ENCODE data around the gene CCSER1.

CCSER1 gene

DNA sequence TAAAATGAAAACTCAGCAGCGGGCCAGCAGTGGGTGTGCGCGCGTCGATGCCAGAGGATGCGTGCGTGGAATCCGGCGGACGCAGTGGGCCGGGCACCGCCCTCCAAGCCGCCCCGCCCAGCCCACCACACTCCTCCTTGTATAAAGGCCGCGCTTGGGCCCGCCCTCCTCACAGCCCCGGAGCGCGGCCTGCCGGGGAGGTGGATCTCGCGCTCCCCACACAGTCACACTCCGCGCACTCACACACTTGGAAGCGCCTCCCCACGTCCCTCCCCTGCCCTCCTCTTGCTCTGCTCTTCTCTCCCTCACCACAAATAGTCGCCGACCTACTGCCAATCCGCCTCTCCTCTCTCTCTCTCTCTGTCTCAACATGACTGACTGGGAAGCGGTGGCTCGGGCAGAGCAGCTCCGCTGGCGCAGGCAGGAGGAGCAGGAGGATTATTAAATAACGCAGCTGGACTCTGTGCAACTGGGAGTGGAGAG, at the start of gene CCSER1:
Gene CCSER1 (plus strand): TSS at position 172 of the 483 bp plus-strand sequence.
- no peak for DNase-seq

DNA sequence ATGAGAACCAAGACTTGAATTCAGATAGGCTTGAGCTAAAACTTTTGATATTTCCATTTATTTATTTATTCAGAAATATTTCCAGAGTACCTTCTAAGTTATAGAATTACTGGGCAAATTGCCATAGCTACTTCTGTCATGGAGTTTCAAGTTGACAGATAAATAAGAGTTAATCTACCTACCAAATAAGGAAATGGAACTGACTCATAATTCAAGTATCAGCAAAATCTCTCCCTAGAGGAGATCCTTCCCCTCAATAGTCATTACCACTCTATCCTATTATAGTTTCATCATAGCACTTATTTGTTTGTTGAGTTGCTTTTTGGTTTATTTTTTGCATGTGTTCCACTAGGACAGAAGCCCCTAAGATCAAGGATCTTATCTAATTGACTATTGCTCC, 48.8 kb upstream of the CCSER1 start:
- DNase-seq = no peak

DNA sequence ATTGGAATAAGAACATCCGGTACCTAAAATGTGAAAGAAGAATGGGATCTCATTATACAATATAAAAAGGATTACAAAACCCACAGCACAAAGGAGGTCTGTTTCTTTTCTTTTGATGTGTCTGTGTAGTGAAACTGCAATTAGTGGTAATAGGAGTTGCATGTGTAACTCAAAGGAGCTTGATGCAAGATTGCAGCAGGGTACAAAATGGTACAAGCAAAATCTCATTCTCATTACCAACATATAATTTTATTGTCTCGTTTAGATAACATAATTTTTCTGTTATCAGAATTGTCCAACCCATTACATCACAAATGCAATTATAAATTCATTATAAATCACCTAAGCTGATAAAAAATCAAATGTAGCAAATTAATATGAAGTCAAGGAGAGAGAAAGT, 47.1 kb upstream of the CCSER1 start:
- DNase-seq = no peak

DNA sequence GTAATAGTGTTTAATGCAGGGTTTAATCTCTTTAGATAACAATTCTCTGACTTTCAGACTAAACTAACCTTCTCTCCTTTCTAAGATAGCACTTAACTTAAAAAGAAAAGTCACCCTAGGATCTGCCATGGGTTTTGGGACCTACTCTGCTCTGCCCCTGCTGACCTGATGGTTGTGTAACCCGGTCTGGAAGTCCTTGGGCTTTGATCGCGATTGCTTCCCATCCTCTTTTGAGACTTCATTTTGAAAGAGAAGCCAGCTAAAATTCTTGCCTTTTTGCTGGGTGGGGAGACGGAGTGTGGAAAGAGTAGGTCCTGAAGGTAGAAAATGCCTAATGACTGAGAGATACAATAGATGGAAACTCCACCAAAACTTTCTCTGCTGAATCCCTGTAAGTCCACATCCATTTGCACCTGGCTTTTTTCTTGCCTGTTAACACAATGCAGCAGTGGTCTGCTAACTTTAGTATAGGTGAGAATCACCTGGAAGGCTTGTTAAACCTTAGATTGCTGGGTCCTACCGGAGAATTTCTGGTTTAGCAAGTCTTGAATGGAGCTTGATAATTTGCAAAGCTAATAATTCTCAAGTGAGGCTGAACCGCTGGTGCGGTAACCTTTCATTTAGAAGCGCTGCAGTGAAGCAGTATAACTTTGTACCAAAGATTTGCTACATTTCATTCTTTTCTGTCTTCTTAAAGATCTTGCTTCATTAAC, 45.6 kb upstream of the CCSER1 start:
- no peak for DNase-seq

DNA sequence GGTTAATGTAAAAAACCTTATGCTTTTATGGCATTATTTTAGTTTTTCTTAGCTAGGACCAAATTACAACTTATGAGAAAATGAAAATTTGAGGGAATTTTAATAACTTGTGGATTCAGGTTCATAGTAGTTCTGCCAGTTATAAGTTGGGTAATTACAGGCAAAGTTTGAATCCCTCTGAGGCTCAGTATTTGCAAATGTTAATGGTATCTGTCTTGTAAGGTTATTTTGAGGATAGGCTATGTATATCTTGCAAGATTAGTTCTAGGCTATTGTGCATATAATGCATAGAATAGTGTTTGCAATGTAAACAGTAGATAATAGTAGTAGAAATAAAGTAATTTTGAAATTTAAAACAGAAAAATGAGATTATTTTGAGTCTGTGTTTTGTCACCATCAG, 44.7 kb upstream of the CCSER1 start:
- DNase-seq = no peak

DNA sequence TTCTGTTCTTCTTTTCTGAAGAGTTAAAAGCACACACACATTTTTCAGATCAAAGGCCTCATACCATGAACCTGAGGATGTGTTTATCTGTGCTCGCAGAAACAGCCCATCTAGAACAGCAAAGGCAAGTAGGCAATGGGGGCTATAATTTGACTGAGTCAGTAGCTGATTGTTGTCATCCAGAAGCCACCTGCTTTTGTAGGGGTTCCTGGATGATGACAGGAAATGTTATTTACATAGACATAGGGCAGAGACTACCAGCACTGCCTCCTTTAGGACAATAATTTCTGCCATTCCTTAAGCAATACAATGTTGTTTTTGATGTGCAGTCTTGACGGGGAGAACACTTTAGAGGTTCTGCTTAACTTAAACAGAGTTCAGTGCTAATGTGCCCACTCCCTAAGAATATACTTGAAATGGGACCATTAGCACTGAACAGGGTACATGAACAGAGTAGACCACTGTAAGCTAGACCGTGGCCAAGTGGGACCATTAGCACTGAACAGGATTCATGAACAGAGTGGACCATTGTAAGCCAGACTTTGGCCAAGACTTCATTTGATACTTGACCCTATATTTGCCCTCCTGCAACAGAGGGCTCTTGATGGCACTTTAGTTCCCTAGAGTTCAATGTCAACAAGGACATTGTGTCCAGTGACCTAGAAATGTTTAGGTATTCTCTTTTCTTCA, 42.8 kb upstream of the CCSER1 start:
- DNase-seq = no peak

DNA sequence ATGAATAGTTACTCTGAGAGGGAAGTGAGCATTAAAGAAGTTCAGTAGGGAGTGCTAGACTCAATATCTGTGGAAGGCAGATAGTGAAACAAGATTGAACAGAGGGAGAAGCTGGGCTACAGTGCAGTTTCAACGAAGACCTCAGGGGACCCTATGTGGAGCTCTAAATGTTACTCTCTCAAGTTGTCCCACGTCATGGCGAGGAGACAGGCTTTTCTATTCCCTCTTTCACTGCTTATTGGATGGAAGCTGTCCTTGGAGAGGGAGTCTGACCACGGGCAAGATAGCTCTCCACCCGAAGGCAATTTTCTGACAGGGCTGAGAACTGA, 42.3 kb upstream of the CCSER1 start:
- no peak for DNase-seq

DNA sequence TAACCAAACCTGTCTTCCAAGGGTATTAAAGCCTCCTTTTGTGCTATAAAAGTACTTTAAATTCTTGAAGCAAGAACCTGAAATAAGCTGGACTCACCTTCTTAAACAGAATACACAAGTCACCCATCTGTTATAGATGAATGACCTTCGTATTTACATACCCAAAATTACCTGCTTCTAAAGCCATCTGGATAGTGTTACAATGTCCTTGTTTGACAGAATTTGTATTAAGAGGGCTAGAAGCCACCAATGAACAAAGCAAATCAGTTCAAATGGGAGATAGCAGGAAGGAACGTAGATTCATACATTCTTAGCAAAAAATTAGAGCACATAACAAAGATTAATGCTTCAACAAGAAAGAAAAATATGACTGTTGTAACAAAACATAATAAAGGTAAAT, 33.7 kb upstream of the CCSER1 start:
- DNase-seq = no peak

DNA sequence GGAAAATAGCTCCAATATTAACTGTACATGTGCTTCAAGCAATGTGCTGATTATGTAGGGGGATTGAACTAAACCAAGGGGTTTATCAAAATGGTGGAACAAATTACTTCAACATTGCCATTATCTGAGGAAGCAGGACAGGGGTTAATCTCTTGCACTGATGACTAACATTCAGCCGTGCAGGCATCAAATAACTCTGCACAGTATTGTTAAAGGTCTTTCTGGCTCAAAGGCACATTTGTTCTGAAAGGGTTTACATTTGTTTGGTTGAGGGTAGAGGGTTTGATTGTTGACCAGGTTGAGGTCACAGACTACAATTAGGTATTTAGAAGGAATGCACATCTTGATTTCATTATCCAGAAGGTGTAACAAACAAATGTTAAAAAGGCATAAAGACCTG, 32.2 kb upstream of the CCSER1 start:
- DNase-seq = no peak

DNA sequence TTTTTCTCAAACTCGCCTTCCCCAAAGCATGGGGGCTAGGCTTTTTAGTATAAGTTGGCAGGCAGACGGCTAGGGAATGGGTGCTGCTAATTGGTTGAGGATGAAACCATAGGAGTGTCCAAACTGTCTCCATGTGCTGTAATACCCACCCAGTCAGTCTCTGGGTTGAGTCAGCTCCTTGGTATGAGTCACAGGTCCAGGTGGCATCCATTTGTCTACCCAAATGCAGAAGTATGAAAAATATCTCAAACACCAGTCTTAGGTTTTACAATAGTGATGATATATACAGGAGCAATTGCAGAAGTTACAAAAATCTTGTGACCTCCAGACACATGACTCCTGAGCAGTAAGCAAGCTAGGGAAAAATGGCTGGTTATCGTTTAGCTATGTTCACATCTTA, 27.4 kb upstream of the CCSER1 start:
- no peak for DNase-seq

DNA sequence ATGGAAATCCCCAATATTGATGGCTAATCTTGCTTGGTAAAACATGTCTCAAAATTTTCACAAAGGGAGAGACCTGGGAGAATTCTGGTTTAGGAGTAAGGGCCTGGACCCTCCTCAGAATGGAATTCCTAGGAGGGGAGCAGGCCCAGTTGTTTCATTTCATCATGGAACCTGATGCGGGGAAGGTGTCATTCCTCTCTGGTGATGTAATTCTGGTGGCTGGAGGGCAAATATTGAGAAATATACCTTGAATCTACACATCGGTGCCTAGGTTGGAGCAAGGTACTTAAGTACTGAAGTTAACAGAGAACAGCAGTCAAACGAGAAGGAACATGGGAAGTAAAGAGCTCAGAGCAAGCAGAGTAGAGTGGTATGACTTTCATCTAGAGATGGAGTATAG, 23.2 kb upstream of the CCSER1 start:
- no peak for DNase-seq

DNA sequence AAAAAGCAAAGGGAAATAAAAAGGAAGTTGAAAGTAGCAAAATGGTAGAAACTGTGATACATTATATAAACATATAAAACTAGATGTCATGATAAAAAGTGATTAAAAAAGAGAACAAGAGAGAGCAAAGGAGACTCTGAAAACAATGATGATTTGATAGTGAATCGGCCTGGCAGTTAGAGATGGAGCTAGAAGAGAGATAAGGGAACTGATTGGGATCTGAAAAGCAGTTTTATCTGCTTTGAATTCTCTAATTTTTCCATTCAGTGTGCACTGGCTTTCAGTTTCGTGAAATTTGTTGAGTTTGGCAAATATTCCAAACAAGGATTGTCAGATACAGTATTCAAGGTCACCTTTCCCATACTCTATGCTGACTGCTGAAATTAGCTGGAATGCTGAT, 21.9 kb upstream of the CCSER1 start:
- no peak for DNase-seq

DNA sequence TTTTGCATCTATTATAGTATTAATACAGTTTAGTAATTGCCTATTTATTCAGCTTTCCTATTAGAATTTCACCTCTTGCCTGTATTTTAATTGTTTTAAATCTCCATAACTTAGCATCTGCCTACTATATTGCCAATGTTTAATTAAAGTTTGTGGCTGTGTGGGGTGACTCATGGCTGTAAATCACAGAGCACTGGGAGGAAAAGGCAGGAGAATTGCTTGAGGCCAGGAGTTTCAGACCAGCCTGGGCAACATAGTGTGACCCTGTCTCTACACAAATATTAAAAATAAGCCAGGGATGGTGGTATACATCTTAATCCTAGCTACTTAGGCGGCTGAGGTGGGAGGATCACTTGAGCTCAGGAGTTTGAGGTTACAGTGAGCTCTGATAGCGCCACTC, 14.5 kb upstream of the CCSER1 start:
- no peak for DNase-seq

DNA sequence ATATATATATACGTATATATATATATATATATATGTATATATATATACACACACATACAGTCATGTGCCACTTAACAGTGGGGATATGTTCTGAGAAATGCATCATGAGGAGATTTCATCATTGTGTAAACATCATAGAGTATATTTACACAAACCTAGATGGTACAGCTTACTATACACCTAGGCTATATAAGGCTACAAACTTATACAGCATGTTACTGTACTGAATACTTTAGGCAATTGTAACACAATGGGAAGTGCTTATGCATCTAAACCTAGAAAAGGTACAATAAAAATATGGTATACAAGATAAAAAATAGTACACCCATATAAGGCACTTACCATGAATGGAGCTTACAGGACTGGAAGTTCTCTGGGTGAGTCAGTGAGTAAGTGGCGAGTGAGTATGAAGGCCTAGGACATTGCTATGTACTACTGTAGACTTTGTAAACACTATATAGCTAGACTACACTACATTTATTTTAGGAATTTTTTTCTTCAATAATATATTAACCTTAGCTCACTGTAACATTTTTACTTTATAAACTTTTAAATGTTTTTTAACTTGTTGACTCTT, 13.2 kb upstream of the CCSER1 start:
- DNase-seq = no peak

DNA sequence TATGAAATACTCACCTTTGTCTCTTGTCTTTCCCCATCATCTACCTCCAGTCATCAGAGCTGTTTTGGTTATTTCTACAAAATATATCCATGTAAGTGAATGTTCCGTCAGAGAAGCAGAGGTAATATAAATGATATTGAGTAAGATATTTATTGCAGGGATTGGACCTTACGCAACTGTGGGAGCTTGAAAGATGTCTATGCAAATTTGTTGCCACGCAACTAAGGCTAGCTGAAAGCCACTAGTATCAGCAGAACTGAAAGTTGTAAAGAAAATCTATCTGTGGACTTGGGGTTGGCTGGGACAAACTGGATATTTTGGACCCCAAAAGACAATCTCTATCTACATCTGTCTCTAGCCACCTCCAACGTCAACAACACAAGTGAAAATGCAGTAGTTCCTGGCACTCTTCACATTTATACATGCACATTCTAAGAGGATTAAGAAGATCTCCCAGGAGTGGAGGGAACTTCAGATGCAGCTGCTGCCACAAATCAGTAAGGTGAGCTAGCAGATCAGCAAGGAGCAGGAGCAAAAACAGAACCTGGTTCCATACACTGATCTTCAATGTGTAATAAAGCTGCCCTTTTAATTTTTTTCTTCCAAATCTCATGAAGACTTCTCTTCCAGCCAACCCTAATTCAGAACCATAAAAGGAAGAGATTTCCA, 8.5 kb upstream of the CCSER1 start:
- DNase-seq = no peak

DNA sequence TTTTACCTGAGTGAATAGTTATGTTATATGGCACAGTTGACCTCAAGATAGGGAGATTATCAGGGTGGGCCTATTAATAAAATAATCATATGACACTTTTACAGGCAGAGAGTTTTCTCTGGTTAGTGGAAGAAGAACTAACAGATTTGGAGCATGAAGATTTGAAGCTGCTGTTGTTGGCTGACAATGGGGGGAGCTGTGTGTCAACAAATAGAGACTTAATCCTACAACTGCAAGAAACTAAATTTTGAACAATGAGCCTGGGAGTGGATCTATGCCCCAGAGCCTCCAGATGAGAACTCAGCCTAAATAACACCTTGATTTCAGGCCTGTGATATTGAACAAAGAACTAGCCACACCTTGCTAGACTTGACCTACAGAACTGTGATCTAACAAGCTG, 7.2 kb upstream of the CCSER1 start:
- peak; percentile 16 for DNase-seq

DNA sequence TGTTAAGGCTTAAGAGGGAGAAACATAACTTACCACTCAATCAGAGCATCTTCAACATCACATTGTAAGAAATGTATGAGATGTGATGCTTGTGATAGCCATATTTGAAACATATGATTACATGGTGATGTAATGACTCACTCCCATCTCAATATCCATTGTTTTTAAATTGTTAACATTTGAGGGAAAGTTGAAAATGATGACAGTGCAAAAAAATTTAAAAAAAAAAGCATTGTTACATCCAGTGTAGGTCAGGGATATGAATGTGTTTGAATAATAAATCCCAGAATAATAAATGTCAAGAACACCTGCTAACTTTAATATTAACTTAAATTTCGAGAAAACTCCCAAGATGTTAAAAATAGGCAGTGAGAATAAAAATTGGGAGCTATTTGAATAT, 6.4 kb upstream of the CCSER1 start:
- no peak for DNase-seq

DNA sequence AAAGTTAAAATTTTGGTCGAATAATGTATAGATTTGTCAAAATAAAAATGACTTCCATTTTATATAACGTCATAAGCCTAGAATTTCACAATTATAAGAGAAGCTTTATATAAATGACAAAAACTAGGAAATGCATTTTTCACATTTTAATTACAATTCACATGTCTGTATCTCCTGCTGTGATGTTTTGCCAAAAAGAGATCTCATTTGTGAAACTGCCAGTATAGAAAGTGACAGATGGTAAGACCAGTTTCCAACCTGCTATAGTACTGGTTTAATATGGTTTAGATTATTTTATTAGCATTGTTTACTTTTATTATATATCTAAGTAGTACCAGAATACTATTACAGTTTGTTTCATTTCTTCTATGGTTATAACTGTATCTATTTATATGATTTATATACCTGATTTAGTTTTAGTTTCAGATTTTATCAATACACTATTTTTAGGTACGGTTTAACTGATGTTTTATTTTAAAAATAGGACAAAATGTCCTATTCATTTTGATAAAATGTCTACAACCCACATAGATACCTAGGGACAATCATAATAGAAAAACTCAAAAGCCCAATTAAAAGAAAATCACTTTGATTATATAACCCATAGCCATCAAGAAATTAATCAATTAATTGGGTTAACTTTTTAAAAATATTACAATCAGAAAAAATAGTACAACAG, 5.4 kb upstream of the CCSER1 start:
- peak; percentile 31 for DNase-seq

DNA sequence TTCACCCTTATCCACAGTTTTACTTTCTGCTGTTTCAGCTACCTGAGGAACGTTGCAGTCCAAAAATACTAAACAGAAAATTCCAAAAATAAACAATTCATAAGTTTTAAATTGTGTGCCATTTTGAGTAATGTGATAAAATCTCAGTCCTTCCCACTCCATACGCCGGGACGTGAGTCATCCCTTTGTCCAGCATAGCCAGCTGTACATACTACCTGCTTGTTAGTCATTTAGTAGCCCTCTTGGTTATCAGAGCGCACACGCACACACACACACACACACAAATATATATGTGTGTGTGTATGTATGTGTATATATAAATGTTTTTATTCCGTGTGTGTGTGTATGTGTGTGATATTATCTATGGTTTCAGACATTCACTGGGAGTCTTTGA, 4.8 kb upstream of the CCSER1 start:
- no peak for DNase-seq

DNA sequence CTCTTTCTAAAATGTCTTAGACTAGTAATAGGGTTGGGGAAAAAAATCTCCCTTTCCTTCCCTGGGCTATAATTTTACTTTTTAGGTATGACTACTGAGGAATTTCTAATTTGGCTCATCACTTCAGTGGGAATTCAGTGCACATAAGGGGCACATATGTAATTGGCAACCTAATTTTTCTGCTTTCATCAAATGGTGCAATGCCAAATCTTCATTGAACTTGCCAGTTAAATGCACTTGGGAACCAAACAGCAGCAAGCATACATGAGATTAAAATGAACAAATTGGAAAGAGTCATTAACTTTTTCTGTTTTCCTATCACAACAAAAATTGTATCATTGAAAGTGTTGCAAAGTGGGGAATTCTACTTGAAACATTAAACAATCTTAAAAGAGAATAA, 2.9 kb upstream of the CCSER1 start:
- no peak for DNase-seq

DNA sequence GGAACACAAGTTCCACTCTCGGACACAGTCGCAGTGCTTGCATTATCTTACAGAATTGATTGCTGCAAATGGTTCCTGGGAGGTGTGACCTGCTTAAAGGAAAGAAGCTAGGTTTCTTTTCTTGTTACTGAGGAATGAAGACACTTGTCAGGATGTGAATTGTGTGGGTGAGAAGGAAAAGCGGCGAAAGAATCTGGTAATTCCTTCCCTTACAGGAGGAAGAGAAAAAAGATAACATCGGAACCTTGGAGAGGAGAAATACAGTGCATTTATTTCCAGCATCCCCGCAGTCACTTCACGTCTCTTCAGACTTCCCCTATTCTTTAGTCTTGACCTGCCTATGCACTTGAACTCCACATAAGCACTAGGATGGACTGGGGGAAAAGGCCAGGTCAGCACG, 389 bp upstream of the CCSER1 start:
- no peak for DNase-seq

DNA sequence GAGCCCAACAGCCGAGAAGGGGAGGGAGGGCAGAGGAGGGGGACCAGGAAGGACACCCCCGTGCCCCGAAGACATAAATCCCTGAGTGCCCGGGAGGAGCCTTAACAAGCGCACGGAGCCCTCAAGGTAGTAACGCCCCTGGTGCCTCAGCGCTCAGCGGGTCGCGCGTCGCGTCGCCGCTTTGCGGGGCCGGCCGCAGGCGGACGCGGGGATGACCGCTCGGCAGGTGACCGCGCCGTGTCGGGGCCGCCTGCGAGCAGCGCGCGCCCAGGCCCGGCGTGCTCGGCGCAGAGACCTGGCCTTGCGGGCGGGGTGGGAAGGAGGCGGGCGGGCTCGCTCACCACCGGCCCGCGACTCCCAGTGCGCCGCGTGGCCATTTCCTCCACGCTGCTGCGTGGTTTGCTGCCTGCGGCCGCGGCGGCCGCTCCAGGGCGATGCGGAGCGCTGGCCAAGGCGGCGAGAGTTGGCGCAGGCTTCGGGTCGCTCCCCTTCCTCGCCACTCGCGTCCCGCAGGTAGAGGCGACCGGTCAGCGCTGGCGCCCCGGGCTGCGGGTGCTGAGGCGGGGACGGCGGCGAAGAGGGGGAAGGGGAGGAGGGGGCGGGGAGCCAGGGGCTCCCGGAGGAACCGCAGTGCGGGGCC, 632 bp downstream of the CCSER1 start:
- DNase-seq = no peak

DNA sequence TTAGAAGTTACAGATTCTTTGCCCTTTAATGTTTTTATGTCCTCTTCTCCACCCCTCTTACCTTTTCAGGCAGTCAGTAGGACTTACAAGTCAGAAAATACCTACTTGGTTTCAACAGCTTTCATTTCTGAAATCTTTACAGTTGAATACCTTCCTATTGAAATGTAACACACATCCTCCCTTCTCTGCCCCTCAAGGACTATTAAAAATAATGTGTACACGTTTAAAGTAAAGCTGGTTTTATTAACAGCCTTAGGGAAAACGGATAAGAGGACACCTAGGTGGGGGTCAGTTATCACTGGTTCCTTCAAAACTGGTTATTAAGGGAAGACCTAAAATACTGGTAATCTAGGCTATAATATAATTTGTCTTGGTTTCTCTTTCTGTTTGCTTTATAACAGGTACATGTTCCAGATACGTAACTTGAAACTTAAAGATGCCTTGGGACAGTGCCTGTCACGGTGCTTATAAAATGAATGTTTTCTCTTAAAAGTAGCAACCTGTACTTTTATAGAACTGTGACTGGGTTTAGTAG, 1.8 kb downstream of the CCSER1 start:
- no peak for DNase-seq
